GM18951 (cell line): ENCODE results near the gene COX7A2.

Experiments used
- POLR2A ChIP-seq: IDR thresholded peaks from 4 replicates; pipeline ENCODE4 v1.6.1; 2011; ENCODE audit warnings: mild to moderate bottlenecking; ENCODE audit not compliant: insufficient read length, insufficient read depth; ENCODE audit errors: extremely low read depth
- in situ Hi-C: fragments of 300-500 bp; cut with MboI; formaldehyde crosslinking; loops from one replicate; pipeline ENCODE4 v1.12.0; 2022; ENCODE audit warnings: low sequenced_read_pairs, mixed read lengths, inconsistent platforms; ENCODE audit not compliant: unreplicated experiment

The COX7A2 gene

GRCh38 chr6:75209184-75209723 is 34.3 kb downstream of the COX7A2 start:
- in situ Hi-C loops = loop anchor here (10.0 to 25.0 kb wide), 2 partner anchors 1122 to 1244 kb away; no protein-coding TSS in a partner anchor
- TF ChIP-seq POLR2A = no peak

- no peak for TF ChIP-seq POLR2A
- in situ Hi-C loops = loop anchor here (10.0 to 25.0 kb wide), 2 partner anchors 1121 to 1244 kb away; no protein-coding TSS in a partner anchor
These were observed 35.1 kb downstream of the COX7A2 start for GRCh38 chr6:75208298-75209183.

- in situ Hi-C loops = loop anchor here (10.0 to 25.0 kb wide), 2 partner anchors 1119 to 1242 kb away; no protein-coding TSS in a partner anchor
- TF ChIP-seq POLR2A = no peak
These were observed 36.8 kb downstream of the COX7A2 start for GRCh38 chr6:75206576-75207342.

- TF ChIP-seq POLR2A = no peak
- in situ Hi-C loops = loop anchor here (10.0 to 25.0 kb wide), 2 partner anchors 1119 to 1241 kb away; no protein-coding TSS in a partner anchor
These were observed 37.6 kb downstream of the COX7A2 start, which contains the start of gene COL12A1 for GRCh38 chr6:75205776-75206575. TSS of gene COL12A1 (minus strand) at chr6:75206053. CDS start at chr6:75202792, 3,261 bp downstream.

- TF ChIP-seq POLR2A = no peak
- in situ Hi-C loops = loop anchor here (5.0 to 25.0 kb wide), 3 partner anchors 1118 to 1458 kb away; no protein-coding TSS in a partner anchor
These were observed 38.4 kb downstream of the COX7A2 start for GRCh38 chr6:75204959-75205775.

GRCh38 chr6:75204217-75204958 is 39.2 kb downstream of the COX7A2 start:
- in situ Hi-C loops = loop anchor here (5.0 to 25.0 kb wide), 3 partner anchors 1117 to 1457 kb away; no protein-coding TSS in a partner anchor
- no peak for TF ChIP-seq POLR2A

- in situ Hi-C loops = loop anchor here (5.0 to 25.0 kb wide), 3 partner anchors 1116 to 1456 kb away; no protein-coding TSS in a partner anchor
- TF ChIP-seq POLR2A = no peak
These were observed 39.9 kb downstream of the COX7A2 start for GRCh38 chr6:75203721-75204120.

- in situ Hi-C loops = loop anchor here (5.0 to 25.0 kb wide), 3 partner anchors 1115 to 1455 kb away; no protein-coding TSS in a partner anchor
- TF ChIP-seq POLR2A = no peak
These were observed 40.9 kb downstream of the COX7A2 start for GRCh38 chr6:75202676-75203131.

GRCh38 chr6:75201901-75202672 is 41.5 kb downstream of the COX7A2 start:
- in situ Hi-C loops = loop anchor here (5.0 to 25.0 kb wide), 3 partner anchors 1115 to 1455 kb away; no protein-coding TSS in a partner anchor
- TF ChIP-seq POLR2A = no peak

GRCh38 chr6:75201021-75201420 is 42.6 kb downstream of the COX7A2 start:
- no peak for TF ChIP-seq POLR2A

More at GRCh38 chr6:75201021-75201420, 42.6 kb downstream of the COX7A2 start:
- in situ Hi-C loops = loop anchor here (5.0 to 25.0 kb wide), 3 partner anchors 1114 to 1454 kb away; no protein-coding TSS in a partner anchor
